Measurements from ENCODE around the gene PACS2.

- TF ChIP-seq CTCF (IDR thresholded peaks at IDR 0.05; ENCODE audit: insufficient read depth, low read length) (no peak), GABPA (IDR thresholded peaks at IDR 0.05; ENCODE audit: low read depth) (no peak), REST (IDR thresholded peaks at IDR 0.05; ENCODE audit: insufficient replicate concordance, low read depth) (no peak)
Measured at GRCh38 chr14:105348169-105348944, 33.8 kb downstream of the PACS2 start.

Data from HL-60 (cell line).